H7 (cell line): ENCODE results near the gene ATP1A4. TPM values are rescaled to one million over a fixed set of nuclear protein-coding genes. Genes with fewer than 3 reads are reported as not detected.

ENCODE experiments used
- DNase-seq: peaks from one replicate; pipeline ENCODE4 v3.0.0; 2012
- H3K27me3 ChIP-seq: 2 replicates; pipeline ENCODE4 v1.6.0; 2011; ENCODE audit warnings: mild to moderate bottlenecking, low read length; ENCODE audit not compliant: control insufficient read depth, insufficient read depth
- H3K36me3 ChIP-seq: replicated peaks from 2 replicates; pipeline ENCODE4 v1.5.1; 2011; ENCODE audit warnings: low read length; ENCODE audit not compliant: control insufficient read depth, insufficient read depth
- H3K4me3 ChIP-seq: 2 replicates; pipeline ENCODE4 v1.5.1; 2011; ENCODE audit warnings: low read depth, mild to moderate bottlenecking, control low read depth, low read length, moderate library complexity; ENCODE audit not compliant: insufficient read depth
- total RNA-seq: library from RNA; depleted of rRNA; stranded (reverse); fragments of >200 nt; shearing (Covaris generic); gene quantifications from 2 replicates; pipeline ENCODE4 v1.2.3, GENCODE V29; 2014; rRNA removed

The ATP1A4 gene
- total RNA-seq, 1 experiment from 2014 or later, result 0.73 TPM

DNA sequence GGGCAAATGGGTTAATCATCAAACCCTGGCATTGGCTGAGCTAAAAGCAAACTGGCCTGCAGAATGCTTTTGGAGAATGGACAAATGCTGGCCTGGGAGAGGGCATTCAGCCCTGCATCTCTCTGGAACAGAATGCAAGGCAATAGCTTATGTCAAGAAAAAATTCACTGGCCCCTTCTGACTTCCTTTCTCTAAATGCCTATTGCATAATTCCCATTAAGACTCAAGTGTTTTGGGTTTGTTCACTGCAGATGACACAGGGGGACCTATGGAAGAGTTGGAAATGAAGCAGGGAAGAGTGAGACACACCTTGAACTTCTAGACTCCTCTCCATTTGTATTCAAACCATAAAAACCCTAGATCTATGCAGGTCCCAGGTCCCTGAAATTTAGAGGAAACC, 69.7 kb downstream of the ATP1A4 start:
- no peak for DNase-seq
- H3K36me3 ChIP-seq, result peaks cover 59% of the 10 kb centered on the region
- H3K4me3 ChIP-seq, result no peak overlapping the region
- H3K27me3 ChIP-seq, result no peaks in the 10 kb centered on the region

DNA sequence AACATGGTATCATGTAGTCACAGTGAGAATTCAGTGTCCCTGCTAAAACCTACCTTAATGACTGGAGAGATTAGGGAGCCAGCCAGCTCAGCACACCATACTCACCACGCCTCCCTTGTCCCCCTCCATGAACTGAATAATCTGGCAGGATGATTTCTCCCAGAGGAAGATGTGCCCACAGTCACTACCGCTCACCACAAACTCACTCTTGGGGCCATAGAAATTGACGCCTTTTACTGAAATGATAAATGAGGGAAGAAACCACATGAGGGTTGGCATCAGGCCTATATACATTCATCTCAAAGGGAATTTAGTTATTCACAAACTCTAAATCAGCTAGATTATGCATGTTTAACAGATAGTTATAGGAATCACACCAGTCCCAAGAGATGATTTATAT, 71.1 kb downstream of the ATP1A4 start:
- no peak for DNase-seq
- H3K27me3 ChIP-seq, result no peaks in the 10 kb centered on the region
- H3K4me3 ChIP-seq, result no peak overlapping the region
- peaks cover 59% of the 10 kb centered on the region for H3K36me3 ChIP-seq

GRCh38 chr1:160224606-160225005, 73.2 kb downstream of the ATP1A4 start:
- Histone ChIP-seq H3K36me3 (peaks cover 51% of the 10 kb centered on the region), H3K27me3 (no peaks in the 10 kb centered on the region), H3K4me3 (no peak overlapping the region)
- DNase-seq, result no peak

GRCh38 chr1:160225345-160225744, 73.9 kb downstream of the ATP1A4 start:
- Histone ChIP-seq H3K36me3 (peaks cover 49% of the 10 kb centered on the region), H3K27me3 (no peaks in the 10 kb centered on the region), H3K4me3 (no peak overlapping the region)
- no peak for DNase-seq

DNA sequence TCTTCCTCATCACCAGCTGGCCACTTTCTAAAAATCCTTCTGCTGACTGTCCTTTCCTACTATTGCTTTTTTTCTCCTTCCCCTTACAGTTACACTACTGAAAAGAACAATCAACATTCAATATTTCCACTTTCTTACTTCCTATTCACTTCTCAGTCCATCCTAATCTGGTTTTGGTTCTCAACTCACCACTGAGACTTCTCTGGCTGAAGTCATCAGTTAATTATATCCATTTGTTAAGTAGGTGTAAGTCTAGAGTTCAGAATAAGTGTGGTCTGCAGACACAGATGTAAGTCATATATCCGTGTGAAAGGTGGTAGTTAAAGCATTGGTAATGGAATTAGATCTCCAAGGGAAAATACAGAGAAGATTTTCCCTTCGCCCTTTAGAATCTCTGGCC, 75.2 kb downstream of the ATP1A4 start:
- Histone ChIP-seq H3K36me3 (peaks cover 49% of the 10 kb centered on the region), H3K27me3 (no peaks in the 10 kb centered on the region), H3K4me3 (no peak overlapping the region)
- no peak for DNase-seq

DNA sequence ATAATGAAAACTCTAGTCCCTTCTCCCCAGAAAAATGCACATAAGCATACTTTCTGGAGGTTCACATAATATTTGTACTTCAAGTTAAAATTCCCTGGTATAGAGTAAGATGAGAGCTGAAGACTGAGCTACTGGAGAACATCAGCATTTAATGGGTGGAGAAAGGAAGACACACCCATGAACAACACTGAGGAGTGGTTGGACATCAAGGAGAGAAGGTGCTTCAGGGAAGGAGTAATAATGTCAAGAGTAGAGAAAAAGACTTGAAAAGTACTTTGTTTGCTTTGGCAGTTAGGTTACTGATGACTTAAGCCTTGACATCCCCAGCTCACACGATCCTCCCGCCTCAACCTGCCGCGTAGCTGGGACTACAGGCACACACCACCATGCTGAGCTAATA, 75.6 kb downstream of the ATP1A4 start:
- no peaks in the 10 kb centered on the region for H3K27me3 ChIP-seq
- H3K4me3 ChIP-seq, result no peak overlapping the region
- no peak for DNase-seq
- H3K36me3 ChIP-seq, result peaks cover 49% of the 10 kb centered on the region

DNA sequence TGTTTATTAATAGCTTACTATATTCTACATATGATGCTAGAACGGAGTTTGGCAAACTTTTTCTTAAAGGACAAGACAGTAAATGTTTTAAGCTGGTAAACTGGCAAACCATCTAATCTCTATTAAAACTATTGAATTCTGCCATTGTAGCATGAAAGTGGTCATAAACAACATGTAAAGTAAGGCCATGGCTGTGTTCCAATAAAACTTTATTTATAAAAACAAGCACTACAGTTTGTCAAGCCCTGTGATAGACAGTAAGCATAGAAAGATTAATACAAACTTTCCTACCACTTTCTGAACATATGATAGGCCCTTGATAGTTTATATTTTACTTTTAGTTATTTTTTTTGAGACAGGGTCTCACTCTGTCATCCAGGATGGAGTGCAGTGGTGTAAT, 76.2 kb downstream of the ATP1A4 start:
- no peak for DNase-seq
- Histone ChIP-seq H3K27me3 (no peaks in the 10 kb centered on the region), H3K36me3 (peaks cover 45% of the 10 kb centered on the region), H3K4me3 (no peak overlapping the region)

DNA sequence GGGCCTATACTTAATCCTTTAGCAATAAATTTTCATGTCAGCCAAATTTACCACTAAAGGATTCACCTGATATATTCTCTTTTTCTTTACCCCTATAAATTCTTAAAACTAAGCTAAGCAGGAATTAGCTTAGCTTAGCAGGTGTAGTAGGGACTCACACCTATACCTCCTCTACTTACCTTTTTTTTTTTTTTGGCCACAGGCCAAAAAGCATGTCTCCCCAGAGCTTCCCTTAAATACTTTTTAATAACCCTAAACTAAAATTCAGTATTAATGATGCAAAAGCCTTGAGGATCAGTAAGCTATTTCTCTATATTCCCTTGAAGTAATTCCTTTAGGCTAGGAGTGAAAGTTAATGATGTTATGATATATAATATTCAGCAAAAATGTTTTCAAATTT, 77.0 kb downstream of the ATP1A4 start:
- Histone ChIP-seq H3K36me3 (peaks cover 40% of the 10 kb centered on the region), H3K4me3 (no peak overlapping the region), H3K27me3 (no peaks in the 10 kb centered on the region)
- DNase-seq, result no peak

DNA sequence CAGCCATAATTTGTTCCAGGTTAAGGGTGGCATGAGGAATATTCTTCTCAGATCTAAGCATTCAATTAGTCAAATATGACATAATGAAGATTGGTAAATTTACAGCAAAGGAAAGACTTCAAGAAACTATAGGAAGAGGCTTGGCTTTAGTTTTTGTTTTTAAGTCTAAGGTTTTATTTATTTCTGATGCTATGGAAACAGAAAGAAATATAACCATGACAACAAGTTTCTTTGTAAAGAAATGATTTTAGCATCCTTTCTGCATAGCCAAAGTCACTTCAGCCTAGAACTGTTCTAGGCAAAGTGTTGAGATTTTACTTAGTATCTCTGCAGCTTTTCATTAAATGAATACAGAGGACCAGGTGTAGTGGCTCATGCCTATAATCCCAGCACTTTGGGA, 81.5 kb downstream of the ATP1A4 start:
- no peak overlapping the region for H3K4me3 ChIP-seq
- no peaks in the 10 kb centered on the region for H3K27me3 ChIP-seq
- H3K36me3 ChIP-seq, result peaks cover 22% of the 10 kb centered on the region
- no peak for DNase-seq

Other genes with a start within 250 kb of the ATP1A4 start
- gene TAGLN2, start 226.1 kb upstream of the ATP1A4 start, total RNA-seq, result 242 and 387 TPM in 2 replicates
- gene IGSF9, start 206.0 kb upstream of the ATP1A4 start, total RNA-seq, result 4.4 and 6.1 TPM in 2 replicates
- not detected in 2 replicates for gene SLAMF9, start 197.4 kb upstream of the ATP1A4 start, total RNA-seq
- 2.6 and 3.0 TPM in 2 replicates for gene PIGM, start 119.6 kb upstream of the ATP1A4 start, total RNA-seq
- 0.07 TPM in 1 of 2 replicates, not detected in the other for gene KCNJ10, start 81.4 kb upstream of the ATP1A4 start, total RNA-seq
- gene KCNJ9, start 70.1 kb upstream of the ATP1A4 start, total RNA-seq, result 0.07 TPM in 1 of 2 replicates, not detected in the other
- 89.5 and 92.6 TPM in 2 replicates for gene IGSF8, start 53.0 kb upstream of the ATP1A4 start, total RNA-seq
- gene ATP1A2, start 35.8 kb upstream of the ATP1A4 start, total RNA-seq, result 14.5 and 25.0 TPM in 2 replicates
- gene CASQ1, start 39.0 kb downstream of the ATP1A4 start, total RNA-seq, result 4.2 and 4.4 TPM in 2 replicates
- gene PEA15, start 53.8 kb downstream of the ATP1A4 start, total RNA-seq, result 75.6 and 81.4 TPM in 2 replicates
- 129 and 184 TPM in 2 replicates for gene DCAF8, start 110.9 kb downstream of the ATP1A4 start, total RNA-seq
- 81.9 and 107 TPM in 2 replicates for gene PEX19, start 133.5 kb downstream of the ATP1A4 start, total RNA-seq
- 167 and 175 TPM in 2 replicates for gene COPA, start 191.6 kb downstream of the ATP1A4 start, total RNA-seq
- gene NCSTN, start 191.8 kb downstream of the ATP1A4 start, total RNA-seq, result 83.4 and 94.3 TPM in 2 replicates
- gene NHLH1, start 215.5 kb downstream of the ATP1A4 start, total RNA-seq, result 0.21 and 0.30 TPM in 2 replicates
- gene VANGL2, start 249.0 kb downstream of the ATP1A4 start, total RNA-seq, result 32.7 and 36.9 TPM in 2 replicates